Fibroblast of villous mesenchyme (primary cell): ENCODE measurements around the gene GRHPR. TPM values are rescaled to one million over a fixed set of nuclear protein-coding genes. Genes with fewer than 3 reads are reported as not detected.

ENCODE experiments used
- DNase-seq: peaks from one replicate; pipeline ENCODE4 v3.0.0-alpha.2; 2010; ENCODE audit warnings: low read depth
- H3K4me3 ChIP-seq: 2 replicates; pipeline ENCODE4 v1.5.1; 2011; ENCODE audit warnings: low read depth, mild to moderate bottlenecking, low read length
- CTCF ChIP-seq: IDR thresholded peaks from 2 replicates; pipeline ENCODE4 v1.5.1; 2012; ENCODE audit warnings: low read depth, mild to moderate bottlenecking, low read length; ENCODE audit not compliant: insufficient read depth
- total RNA-seq: library from RNA; depleted of rRNA; stranded (reverse); fragments of >200 nt; gene quantifications from 2 replicates; pipeline ENCODE4 v1.2.3, GENCODE V29; 2012

The GRHPR gene
- total RNA-seq, 1 donor = 142 TPM

GRCh38 chr9:37454238-37454637, 31.7 kb downstream of the GRHPR start:
- TF ChIP-seq CTCF = no peak
- no peak overlapping the region for H3K4me3 ChIP-seq
- no peak for DNase-seq

- no peak for DNase-seq
- H3K4me3 ChIP-seq = no peak overlapping the region
- no peak for TF ChIP-seq CTCF
Measured at GRCh38 chr9:37455884-37456647, 33.6 kb downstream of the GRHPR start.

- no peak overlapping the region for H3K4me3 ChIP-seq
- no peak for DNase-seq
- no peak for TF ChIP-seq CTCF
Measured at GRCh38 chr9:37456817-37457216, 34.3 kb downstream of the GRHPR start.

GRCh38 chr9:37464006-37464405, 41.5 kb downstream of the GRHPR start:
- DNase-seq = no peak
- TF ChIP-seq CTCF = no peak
- H3K4me3 ChIP-seq = peak overlapping the region; percentile 87

GRCh38 chr9:37464426-37465248, 42.1 kb downstream of the GRHPR start:
- peak overlapping the region; percentile 87 for H3K4me3 ChIP-seq
- TF ChIP-seq CTCF = no peak
- DNase-seq = peak; percentile 76

GRCh38 chr9:37465249-37466036, 42.9 kb downstream of the GRHPR start, which contains the start of gene ZBTB5:
ZBTB5 (minus strand) TSS chr9:37465450; CDS start chr9:37442551, 22,899 bp downstream.
- H3K4me3 ChIP-seq = peak within 1 kb of the TSS; percentile 87
- no peak for TF ChIP-seq CTCF
- peak; percentile 100 for DNase-seq
